Measurements from ENCODE around the gene RBMX2. TPM values are rescaled to one million over a fixed set of nuclear protein-coding genes. Genes with fewer than 3 reads are reported as not detected.
"Not testable (repeated sequence)": the region's sequence is repeated elsewhere in the genome, so short reads cannot be mapped to it uniquely, and the experiment has no call there.

Gene RBMX2
- 21.8 TPM for polyA plus RNA-seq (2013, experiment 1 of 2; ENCODE audit: insufficient read length)
- polyA plus RNA-seq (2013, experiment 2 of 2; ENCODE audit: insufficient read length), result 21.4 TPM

DNA sequence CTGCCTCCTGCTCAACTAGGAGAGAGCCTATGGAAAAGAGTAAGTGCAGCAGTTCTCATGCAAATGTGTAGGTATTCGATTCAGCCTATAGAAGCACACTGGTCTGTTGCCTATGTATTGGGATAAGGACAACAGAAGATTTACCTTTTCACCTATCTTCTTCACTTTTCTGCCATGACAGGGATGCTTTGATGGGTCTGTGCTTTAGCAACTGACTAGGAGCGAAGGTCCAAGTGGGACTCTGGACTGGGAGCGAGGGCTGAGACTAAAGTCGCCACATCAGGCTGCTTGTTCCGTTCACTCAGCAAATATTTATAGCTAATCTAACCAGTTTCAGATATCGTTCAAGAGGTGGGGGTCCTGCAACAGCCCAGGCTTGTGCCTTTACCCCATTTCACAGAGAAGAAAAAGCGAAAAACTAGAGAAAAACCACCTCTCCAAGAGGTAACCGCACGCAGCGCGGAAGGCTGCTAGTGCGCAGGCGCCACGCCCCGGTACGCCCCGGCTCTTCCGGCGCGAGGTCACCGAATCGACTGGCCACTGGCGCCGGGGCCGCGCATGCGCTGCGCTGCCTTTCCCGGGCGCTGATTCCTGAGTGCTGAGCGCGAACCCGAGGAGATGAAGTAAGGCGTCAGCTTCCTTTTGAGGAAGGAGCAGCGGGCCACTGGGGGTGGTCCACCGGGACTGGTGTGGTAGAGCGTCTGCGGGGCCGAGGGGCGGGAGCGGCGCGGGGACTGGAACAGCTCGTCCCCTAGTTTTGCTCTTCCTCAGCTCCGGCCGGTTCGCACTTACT is at the start of gene RBMX2:
TSS of gene RBMX2 (plus strand) at position 573 of the 793 bp plus-strand sequence. CDS start at position 619, 46 bp downstream.
- peak; percentile 75 for DNase-seq

GRCh38 chrX:130352050-130352449 is 49.7 kb upstream of the RBMX2 start:
- DNase-seq, result not testable (repeated sequence)

GRCh38 chrX:130376077-130376476 is 25.7 kb upstream of the RBMX2 start:
- no peak for DNase-seq

DNA sequence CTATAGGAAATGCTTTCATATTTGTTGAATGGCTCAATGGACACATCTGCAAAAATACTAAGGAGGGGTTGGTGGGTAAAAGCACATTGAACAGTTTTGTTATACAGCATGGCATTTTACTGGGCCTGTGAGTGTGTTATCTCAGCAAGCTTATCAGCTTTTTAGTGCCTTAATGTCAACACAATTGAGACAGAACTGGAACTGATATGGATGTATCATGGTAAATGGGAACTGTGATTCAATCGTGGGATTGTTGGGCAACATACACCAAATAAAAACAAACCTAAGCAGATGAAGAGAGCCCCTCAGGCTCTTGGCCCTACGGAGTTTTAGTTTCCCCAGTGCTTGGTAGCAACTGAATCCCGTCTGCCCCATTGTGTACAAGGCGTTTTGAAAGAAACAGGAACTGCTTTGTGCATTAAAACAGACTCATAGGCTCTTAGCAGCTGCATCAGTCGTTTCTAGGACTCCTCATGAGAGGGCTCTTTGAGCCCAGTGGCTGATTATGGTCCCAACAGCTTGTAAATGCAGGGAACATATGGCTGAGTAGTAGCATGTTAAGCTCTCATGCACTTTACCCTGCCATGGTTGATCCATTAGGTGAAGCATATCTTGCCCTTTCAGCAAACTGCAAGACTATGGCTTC is 23.6 kb upstream of the RBMX2 start:
- DNase-seq, result no peak

- no peak for DNase-seq
Measured at GRCh38 chrX:130385520-130385919, 16.3 kb upstream of the RBMX2 start, which contains the start of gene GPR119. Gene GPR119, minus strand, starts transcription at chrX:130385674. Its CDS starts 227 bp downstream, at chrX:130385447.

DNA sequence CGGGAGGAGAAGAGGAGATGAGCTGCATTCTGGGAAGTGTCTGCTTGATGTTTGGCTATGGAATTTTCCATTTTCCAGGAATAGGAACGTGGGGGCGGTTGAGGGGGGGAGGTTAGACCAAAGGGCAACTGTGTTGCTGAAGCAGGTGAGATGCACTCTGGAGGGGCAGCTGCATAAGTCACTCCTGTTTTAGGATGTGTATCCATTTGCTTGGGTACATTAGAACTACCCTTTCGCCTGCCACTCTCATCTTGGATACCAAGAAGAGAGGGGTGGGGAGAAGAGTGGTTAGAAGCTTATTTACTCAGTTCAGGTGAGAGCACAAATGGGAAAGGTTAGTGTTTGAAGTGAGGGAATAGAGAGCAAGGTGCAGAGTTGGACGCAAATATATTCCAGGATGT is 15.4 kb upstream of the RBMX2 start:
- DNase-seq, result no peak

GRCh38 chrX:130393451-130394074 is 8.2 kb upstream of the RBMX2 start:
- DNase-seq, result peak; percentile 49

DNA sequence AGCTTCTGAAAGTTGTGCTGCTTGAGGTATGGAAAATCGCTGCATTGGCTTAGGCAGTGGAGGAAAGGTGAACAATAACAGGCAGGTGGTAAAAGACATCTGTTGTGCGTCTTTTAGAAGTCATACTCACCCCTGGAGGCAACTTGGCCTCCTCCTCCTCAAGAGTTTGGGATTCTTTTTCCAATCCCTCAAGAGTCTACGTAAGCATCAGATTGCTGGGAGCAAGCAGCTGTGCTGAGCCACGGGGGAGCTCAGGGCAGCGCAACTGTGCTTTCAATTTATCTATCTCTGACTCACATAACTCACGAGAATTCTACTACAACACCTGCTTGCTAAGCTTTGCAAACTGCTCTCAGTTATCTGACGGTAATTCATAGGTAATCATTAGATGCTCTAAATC is 6.4 kb upstream of the RBMX2 start:
- DNase-seq, result no peak

DNA sequence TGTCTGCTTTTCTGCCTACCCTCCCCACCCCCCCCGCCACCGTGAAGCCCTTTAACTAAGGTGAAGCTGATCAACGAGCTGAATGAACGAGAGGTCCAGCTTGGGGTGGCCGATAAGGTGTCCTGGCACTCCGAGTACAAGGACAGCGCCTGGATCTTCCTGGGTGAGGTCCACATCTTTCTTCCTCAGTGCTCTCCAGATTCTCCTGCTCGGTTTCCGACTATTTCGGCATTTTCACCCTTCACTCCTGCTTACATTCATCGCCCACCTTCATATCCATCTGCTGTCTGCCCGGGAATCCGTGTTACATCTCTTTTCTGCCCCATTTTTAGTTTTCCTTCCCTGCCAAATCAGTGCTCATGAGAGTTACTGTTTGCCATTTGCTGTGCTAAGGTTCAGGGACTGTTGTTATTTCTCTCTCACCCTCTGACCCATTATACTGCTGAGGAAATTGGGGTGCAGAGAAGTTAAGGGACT is 459 bp downstream of the RBMX2 start:
- DNase-seq, result no peak

- DNase-seq, result no peak
Measured at GRCh38 chrX:130413415-130413814, 11.6 kb downstream of the RBMX2 start.

DNA sequence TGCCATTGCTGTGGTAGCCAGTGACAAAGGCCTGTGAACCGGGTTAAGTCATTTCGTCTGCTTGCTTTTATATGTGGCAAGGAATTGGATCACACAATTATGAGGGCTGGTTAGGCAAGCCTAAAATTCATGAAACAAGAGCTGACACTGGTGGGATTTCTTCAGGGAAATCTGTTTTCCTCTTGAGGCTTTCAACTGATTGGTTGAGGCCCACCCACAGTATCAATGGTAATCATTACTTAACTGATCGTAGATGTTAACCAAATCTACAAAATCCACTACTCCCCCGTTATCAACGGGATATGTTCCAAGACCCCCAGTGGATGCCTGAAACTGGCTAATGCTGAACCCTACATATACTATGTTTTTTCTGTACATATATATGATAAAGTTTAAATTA is 13.0 kb downstream of the RBMX2 start:
- DNase-seq, result no peak

- no peak for DNase-seq
Measured at GRCh38 chrX:130415201-130415600, 13.4 kb downstream of the RBMX2 start.

- no peak for DNase-seq
Measured at GRCh38 chrX:130416785-130417184, 15.0 kb downstream of the RBMX2 start.

DNA sequence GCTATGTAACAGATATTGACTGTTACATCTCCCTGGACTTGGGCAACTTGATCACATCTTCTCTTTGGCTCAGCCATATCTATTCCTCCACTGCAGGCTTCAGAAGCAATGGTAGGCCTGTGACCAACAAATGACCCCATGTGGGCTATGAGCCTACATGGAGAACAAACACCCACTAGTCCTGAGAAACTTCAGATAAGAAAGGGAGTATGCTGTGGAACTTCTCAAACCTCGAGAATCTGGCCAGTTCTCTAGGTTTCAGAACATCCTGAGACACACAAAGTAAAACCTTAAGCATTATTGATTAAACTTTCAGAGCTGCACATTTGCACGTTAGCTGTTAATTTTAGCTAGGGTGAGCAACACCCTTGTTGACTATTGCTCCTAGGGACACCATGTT is 16.3 kb downstream of the RBMX2 start:
- no peak for DNase-seq

GRCh38 chrX:130418740-130419139 is 17.0 kb downstream of the RBMX2 start:
- no peak for DNase-seq

- DNase-seq, result no peak
Measured at GRCh38 chrX:130419263-130419662, 17.5 kb downstream of the RBMX2 start.

- DNase-seq, result no peak
Measured at GRCh38 chrX:130426531-130426930, 24.7 kb downstream of the RBMX2 start.

DNA sequence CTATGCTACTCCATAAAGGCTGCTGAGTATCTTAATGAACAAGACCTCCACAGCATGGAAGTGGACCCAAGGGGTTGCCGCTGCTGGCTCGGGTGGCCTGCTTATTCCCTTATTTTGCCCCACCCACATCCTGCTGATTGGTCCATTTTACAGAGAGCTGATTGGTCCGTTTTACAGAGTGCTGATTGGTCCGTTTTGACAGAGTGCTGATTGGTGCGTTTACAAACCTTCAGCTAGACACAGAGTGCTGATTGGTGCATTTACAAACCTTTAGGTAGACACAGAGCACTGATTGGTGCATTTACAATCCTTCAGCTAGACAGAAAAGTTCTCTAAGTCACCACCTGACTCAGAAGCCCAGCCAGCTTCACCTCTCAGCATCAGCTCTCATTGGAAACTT is 27.4 kb downstream of the RBMX2 start:
- not testable (repeated sequence) for DNase-seq

GRCh38 chrX:130435937-130436336 is 34.1 kb downstream of the RBMX2 start:
- no peak for DNase-seq

GRCh38 chrX:130437996-130438395 is 36.2 kb downstream of the RBMX2 start:
- DNase-seq, result not testable (repeated sequence)

- no peak for DNase-seq
Measured at GRCh38 chrX:130443875-130444274, 42.1 kb downstream of the RBMX2 start.

- no peak for DNase-seq
Measured at GRCh38 chrX:130444641-130445336, 43.0 kb downstream of the RBMX2 start.

DNA sequence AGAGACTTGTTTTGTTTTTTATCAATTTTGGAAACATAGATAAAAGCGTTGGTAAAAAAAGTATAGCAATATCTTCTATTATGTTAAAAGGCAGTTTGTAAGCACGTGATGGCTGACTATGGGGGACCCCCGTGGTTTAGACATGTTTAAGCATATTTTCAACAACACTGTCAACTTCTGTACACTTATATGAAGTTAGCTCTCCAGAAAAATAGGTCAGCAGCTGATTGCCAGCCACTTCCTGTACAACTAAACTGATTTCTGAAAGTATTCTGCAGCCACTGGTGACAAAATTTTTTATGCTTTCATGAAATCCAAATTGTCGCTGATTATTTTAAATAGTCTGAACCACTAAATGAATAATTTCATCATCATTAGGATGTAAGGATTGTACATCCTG is 45.2 kb downstream of the RBMX2 start:
- no peak for DNase-seq
